ENCODE measurements around the gene WDR83. TPM values are rescaled to one million over a fixed set of nuclear protein-coding genes. Genes with fewer than 3 reads are reported as not detected.

WDR83 gene
- total RNA-seq, 4 donors from 2014 or later = 10.0 to 19.7 (median 13.9) TPM

DNA sequence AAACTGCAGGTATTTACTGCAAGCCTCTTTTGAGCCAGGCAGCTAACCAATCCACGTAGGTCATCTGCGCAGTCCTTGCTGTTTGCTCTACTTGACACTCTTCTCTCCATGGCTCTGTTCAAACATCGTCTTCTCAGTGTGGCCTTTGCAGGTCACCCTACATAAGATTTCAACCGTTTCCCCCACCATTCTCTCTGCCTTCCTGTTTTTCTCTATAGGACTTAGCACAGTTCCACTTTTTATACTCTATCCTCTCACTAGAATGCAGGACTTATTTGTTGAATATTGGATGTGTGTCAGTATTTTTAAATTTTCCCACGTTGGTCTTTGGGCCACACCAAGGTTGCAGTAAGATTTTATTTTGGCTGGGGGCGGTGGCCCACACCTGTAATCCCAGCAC is 31.5 kb downstream of the WDR83 start:
- Histone ChIP-seq H3K9me3 (no peaks in the 10 kb centered on the region), H3K27ac (replicated peaks in 1 of 4) (no peak overlapping the region), H3K27me3 (no peaks in the 10 kb centered on the region), H3K36me3 (peaks cover 33 to 47% (median 43%) of the 10 kb centered on the region in 4 donors), H3K4me3 (no peak overlapping the region), H3K4me1 (peaks cover 16 to 24% (median 22%) of the 10 kb centered on the region in 4 donors)
- TF ChIP-seq, protein P1, sequence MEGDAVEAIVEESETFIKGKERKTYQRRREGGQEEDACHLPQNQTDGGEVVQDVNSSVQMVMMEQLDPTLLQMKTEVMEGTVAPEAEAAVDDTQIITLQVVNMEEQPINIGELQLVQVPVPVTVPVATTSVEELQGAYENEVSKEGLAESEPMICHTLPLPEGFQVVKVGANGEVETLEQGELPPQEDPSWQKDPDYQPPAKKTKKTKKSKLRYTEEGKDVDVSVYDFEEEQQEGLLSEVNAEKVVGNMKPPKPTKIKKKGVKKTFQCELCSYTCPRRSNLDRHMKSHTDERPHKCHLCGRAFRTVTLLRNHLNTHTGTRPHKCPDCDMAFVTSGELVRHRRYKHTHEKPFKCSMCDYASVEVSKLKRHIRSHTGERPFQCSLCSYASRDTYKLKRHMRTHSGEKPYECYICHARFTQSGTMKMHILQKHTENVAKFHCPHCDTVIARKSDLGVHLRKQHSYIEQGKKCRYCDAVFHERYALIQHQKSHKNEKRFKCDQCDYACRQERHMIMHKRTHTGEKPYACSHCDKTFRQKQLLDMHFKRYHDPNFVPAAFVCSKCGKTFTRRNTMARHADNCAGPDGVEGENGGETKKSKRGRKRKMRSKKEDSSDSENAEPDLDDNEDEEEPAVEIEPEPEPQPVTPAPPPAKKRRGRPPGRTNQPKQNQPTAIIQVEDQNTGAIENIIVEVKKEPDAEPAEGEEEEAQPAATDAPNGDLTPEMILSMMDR (IDR thresholded peaks at IDR 0.05) = no peak
- TF ChIP-seq EP300 (IDR thresholded peaks at IDR 0.05) (no peak), POLR2A (IDR thresholded peaks at IDR 0.05; ENCODE audit: low read depth) (no peak), POLR2AphosphoS5 (IDR thresholded peaks at IDR 0.05) (no peak)
- WGBS = 75% methylated on average over 6 of the region's 6 CpGs
- DNase-seq (ENCODE audit: extremely low spot score) = no peak
- intact Hi-C loops (cut with DNase I) = no loop called here

DNA sequence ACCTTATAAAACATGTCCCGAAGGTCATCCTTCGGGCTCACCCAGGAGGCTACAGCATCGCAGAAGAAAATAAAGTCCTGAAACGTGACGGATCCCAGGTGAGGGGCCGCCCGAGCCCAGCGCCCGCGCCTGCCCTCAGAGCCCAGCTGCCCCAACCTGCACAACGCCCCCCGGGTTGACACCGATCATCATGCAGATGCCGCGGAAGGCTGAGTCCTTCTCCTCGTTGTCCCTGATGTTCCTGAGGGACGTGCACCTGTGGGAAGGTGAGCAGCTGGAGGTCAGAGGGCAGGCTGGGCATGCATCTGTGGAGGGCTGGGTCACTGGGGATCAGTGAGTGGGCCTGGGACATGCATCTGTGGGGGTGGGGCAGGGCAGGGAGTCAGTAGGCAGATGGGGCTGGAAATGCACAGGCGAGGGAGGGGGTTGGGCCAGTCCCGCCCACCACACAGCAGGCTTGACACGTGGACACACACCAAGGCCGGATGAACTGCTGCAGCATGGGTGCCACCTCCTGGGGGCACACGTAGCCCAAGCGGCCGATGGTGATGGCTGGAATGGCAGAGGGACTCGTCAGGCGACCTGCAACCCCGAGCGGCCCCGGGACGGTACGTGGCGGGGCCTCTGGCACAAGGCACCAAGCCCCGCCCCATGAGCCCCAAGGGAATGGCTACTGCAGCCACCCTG is 35.1 kb downstream of the WDR83 start:
- intact Hi-C loops (cut with DNase I) = no loop called here
- peaks cover 66 to 83% (median 79%) of the 10 kb centered on the region in 4 donors for H3K36me3 ChIP-seq
- H3K27ac ChIP-seq (replicated peaks in 1 of 4) = no peak overlapping the region
- no peaks in the 10 kb centered on the region for H3K27me3 ChIP-seq
- TF ChIP-seq, protein P1 (IDR thresholded peaks at IDR 0.05) = no peak
- TF ChIP-seq POLR2A (IDR thresholded peaks at IDR 0.05; ENCODE audit: low read depth) = no peak
- no peak for TF ChIP-seq POLR2AphosphoS5 (IDR thresholded peaks at IDR 0.05)
- TF ChIP-seq EP300 (IDR thresholded peaks at IDR 0.05) = no peak
- no peak for DNase-seq (ENCODE audit: extremely low spot score)
- peaks cover 6 to 8% (median 6%) of the 10 kb centered on the region in 4 donors for H3K4me1 ChIP-seq
- 92% methylated on average over 24 of the region's 33 CpGs for WGBS
- no peaks in the 10 kb centered on the region for H3K9me3 ChIP-seq
- no peak overlapping the region for H3K4me3 ChIP-seq

DNA sequence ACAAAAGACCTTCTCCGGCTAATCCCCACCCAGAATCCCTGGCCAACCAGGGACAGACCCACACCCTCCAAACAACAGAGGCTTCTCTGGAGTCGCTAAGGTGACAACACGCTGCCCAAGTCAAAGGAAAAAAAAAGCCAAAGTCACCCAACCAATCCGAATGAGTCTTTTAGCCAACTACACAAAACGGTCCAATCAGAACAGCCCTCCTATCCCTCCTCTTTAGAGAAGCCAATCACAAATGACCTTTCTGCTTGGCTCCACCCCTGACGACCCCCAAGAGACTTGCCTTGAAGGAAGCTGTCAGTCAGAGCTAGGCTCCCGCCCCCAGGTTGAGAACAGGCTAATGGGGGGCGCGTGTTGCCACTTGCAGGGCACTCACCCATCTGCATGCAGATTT is 36.4 kb downstream of the WDR83 start:
- 60% methylated on average over 8 of the region's 9 CpGs for WGBS
- intact Hi-C loops (cut with DNase I) = no loop called here
- Histone ChIP-seq H3K9me3 (no peaks in the 10 kb centered on the region), H3K36me3 (peaks cover 73 to 96% (median 92%) of the 10 kb centered on the region in 4 donors), H3K4me1 (no peaks in the 10 kb centered on the region), H3K4me3 (no peak overlapping the region), H3K27me3 (no peaks in the 10 kb centered on the region), H3K27ac (replicated peaks in 1 of 4) (no peak overlapping the region)
- no peak for DNase-seq (ENCODE audit: extremely low spot score)
- TF ChIP-seq, protein P1 (IDR thresholded peaks at IDR 0.05) = no peak
- TF ChIP-seq POLR2A (IDR thresholded peaks at IDR 0.05; ENCODE audit: low read depth) = no peak
- TF ChIP-seq POLR2AphosphoS5 (IDR thresholded peaks at IDR 0.05) = no peak
- TF ChIP-seq EP300 (IDR thresholded peaks at IDR 0.05) = no peak

DNA sequence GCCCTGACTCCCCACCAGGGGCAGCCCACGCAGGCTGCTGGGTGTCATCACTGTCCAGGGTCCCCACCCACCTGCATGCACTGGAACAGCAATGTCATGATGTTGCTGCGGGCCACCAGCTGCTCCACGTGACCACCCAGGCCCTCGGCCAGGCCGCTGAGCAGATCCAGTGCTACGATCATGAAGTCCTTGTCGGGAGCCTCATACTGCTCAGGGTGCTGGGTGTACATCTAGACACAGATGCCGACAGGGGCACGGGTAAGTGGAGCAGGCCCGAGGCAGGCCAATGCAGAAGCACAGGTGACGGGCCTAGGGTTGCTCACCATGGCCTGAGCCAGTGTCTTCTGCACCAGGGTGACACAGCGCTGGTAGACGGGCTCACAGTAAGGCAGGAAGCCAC is 38.6 kb downstream of the WDR83 start:
- Histone ChIP-seq H3K27ac (replicated peaks in 1 of 4) (no peak overlapping the region), H3K27me3 (no peaks in the 10 kb centered on the region), H3K9me3 (no peaks in the 10 kb centered on the region), H3K36me3 (peaks cover 91 to 100% (median 100%) of the 10 kb centered on the region in 4 donors), H3K4me1 (no peaks in the 10 kb centered on the region), H3K4me3 (no peak overlapping the region)
- intact Hi-C loops (cut with DNase I) = no loop called here
- 92% methylated on average over 1 of the region's 13 CpGs for WGBS
- DNase-seq (ENCODE audit: extremely low spot score) = no peak
- TF ChIP-seq POLR2A (IDR thresholded peaks at IDR 0.05; ENCODE audit: low read depth) = no peak
- TF ChIP-seq, protein P1 (IDR thresholded peaks at IDR 0.05) = no peak
- TF ChIP-seq EP300 (IDR thresholded peaks at IDR 0.05) = no peak
- no peak for TF ChIP-seq POLR2AphosphoS5 (IDR thresholded peaks at IDR 0.05)
